Measurements from ENCODE around the gene MDFIC2. TPM values are rescaled to one million over a fixed set of nuclear protein-coding genes. Genes with fewer than 3 reads are reported as not detected.
"Not testable (repeated sequence)": the region's sequence is repeated elsewhere in the genome, so short reads cannot be mapped to it uniquely, and the experiment has no call there.

Gene MDFIC2
- total RNA-seq, 1 experiment from 2014 or later, result not detected

DNA sequence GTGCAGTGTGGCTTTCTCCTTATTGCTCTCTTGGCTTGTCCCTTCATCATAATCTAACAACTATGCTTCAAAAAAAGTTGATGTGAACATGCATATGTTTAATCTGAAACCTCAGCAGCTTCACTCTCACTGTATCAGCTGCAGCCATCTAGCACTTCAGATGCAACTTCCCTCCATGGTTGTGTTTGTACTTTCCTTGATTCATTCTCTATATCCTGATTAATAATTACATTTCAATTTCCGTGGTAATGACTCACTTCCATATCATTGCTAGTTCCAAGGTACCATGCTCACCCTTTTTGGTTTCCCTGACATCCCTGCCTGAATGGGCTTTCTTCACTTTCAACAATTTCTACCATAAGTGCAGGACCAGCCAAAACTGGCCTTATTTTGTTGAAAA, 51.2 kb downstream of the MDFIC2 start:
- peak; percentile 65 for DNase-seq (ENCODE audit: low read depth)

DNA sequence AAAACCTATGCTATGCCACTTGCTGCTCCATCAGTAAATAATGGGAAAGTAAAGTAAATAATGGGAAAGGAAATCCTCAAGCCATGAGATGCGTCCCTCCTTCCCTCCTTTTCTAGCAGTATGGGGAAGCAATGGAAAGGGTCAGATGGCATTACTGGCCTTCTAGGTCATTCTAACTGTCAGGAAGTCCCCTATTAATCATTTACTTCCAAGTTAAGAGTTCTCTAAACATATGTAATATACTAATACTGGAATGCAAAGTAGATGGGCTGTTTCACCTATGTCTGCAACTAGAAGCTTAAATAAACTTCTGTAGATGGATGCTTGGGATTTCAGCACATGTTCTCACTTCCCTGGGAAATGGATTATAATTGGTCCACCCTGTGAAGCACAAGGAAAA, 55.9 kb downstream of the MDFIC2 start:
- no peak for DNase-seq (ENCODE audit: low read depth)

DNA sequence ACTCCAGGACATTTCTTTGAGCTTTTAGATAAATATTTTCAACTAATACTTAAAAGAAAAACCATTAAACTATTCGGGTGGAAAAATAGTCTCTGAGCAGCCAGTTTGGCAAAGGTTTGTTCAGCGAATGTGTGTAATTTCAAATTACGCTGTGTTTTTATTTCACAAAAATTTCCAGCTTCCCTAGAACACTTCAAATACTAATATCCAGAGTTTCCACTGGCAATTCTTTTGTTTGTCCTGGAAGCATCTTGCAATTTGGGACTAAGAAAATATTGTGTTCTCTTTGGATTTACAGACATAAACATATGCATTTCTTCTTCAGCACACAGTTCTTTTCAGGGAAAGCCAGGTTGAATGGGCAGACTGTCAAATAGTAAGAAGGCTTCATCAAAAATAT, 61.9 kb downstream of the MDFIC2 start:
- DNase-seq (ENCODE audit: low read depth), result no peak

DNA sequence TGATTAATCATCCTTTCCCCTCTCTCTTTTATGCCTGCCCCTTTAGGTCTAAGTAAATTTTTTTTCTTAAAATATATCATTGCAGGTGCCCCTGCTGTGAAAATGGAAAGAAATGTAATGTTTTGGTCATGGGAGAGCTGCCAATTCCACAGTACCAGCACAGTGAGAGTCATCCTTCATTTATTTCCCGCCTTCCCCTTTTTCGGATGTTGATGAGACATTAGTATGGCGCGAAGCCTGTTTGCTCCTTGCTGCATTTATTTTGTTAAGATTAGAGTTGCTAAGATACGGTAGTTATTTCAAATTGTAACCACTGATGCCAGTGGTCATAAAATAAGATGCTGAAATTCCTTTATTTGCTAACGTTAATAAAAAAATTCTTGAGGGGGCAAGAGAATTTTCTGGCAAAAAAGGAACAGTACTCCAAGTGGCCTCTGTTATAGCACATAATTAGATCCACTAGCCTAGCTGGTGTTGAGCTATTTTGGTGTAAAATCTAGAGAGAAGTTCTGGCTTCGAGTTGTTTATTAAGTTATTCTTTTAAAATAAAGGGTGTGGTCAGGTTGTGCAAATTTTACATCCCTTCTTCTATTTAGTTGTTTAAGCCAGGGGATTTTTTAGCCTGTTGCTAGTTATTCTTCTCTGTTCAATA, 62.8 kb downstream of the MDFIC2 start:
- peak; percentile 85 for DNase-seq (ENCODE audit: low read depth)

DNA sequence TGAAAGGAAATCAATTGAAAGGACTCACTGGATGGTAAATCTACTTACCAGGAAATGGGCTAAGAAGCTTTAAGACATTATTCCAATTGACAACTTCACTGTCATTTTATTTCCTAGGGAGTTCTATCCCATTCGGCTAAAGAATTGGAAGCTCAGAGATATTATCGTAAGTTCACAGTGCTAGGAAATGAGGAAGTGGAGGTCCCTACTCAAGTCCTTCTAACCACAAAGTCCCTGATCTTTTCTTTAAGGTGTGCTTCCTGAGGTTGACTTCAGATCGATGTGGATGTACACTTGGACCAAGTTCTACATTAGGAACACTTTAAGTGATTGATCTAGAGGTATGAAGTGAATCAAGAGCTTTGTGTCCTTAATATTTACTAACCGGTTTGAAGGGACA, 63.6 kb downstream of the MDFIC2 start:
- no peak for DNase-seq (ENCODE audit: low read depth)

DNA sequence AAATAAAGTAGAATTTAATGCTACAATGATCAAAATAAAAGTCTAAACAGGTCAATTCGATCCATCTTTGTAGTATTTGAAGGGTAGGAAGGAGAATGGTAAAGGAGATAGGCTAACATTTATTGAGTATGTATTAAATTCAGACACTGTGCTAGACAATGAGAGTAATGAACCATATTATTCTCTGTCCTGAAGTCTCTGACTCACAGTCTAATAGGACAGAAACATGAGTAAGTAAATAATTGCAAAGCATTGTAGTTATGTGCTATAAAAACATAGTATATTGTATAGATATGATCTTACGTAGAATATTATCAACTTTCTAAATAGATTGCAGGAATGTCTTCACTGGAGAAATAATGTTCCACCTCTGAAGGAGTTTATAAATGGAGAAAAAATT, 64.5 kb downstream of the MDFIC2 start:
- DNase-seq (ENCODE audit: low read depth), result no peak

DNA sequence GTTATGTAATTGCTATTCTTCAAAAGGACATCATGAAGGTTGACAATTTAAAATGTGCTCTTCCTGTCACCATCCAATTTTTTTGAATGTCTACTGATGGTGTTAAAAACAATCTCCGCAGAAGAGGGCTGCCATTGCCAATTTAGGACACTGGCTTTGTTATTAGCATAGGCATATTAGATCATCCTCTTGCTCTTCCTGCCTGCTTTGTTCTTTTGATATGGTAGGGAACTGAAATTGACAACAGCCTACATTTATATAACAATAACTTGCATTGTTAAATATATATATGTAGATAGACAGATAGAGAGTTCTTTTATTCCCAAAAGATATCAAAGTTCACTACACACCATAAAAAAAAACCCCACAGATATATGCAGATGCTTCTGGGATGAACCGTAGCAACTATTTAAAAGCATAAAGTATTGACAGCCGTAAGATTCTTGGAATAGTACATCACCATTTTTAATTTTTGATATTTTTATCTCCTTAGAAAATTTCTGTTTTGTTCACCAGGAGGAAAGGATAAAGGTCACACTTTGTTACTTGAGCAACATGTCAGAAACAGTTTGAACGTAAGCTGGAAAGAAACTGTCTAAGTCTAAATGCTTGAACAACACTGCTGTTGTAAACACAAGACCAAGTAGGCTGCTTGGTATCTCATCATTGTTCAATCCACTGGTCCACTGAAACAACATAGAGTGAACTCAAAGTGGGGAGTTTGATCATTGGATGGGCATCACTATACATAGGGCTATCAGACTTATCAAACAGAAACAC, 66.5 kb downstream of the MDFIC2 start:
- no peak for DNase-seq (ENCODE audit: low read depth)

DNA sequence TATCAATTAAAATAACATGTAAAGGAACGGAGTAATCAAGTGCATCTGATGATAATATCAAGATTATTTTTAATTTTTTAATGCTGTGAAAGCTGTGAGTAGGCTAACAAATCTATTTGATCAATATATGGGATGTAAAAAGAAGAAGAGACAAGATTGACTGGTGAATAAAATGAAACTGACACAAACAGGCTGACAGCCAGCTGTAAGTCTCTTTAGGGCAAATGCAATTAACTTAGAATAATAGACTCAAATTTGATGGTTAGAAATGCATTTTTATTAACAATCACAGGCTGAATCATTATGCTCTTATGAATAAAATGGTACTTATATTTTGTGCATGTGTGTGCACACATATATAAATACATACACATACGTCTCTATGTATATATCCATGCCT, 68.0 kb downstream of the MDFIC2 start:
- DNase-seq (ENCODE audit: low read depth), result no peak

DNA sequence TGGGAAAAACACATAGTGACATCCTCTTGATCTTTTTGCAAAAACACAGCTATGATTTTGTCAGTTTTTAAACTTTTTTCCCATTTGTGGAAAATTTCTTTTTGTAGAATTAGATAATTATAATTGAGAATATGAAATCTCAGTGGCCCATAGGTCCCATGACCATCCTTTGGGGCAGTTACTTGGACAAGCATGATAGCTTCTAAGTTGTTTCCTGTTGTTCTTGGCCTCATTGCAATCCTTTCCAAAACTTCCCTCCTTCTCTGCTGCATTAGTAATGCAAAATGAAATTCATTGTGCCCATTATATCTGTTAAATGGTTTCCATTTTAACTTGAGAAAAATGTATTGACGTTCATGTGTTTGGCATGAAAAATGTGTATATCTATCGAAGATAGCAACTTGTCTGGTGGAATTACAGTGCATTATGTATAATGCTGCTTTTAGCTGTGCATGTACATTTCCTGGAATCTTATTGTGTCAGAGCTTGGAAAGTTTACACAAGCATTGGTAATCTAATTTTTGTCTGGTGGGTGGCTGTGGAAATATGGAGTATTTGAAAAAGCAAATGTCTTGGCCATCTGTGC, 70.0 kb downstream of the MDFIC2 start:
- DNase-seq (ENCODE audit: low read depth), result no peak

DNA sequence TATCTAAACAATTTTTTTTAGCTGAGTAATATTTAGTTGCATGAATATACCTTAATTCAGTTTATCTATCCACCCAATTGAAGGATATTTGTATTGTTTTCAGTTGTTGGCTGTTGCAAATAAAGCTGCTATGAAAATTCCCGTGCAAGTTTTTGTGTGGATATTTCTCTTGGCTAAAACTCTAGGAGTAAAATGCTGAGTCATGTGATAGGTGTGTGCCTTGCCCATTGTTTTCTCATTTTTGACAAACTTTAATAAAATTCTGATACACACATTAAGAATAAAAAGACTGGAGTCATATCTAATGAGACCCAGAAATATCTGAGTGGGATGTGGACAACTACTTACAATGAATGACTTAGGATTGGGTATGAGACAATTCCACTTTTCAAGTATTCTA, 78.6 kb downstream of the MDFIC2 start:
- no peak for DNase-seq (ENCODE audit: low read depth)

DNA sequence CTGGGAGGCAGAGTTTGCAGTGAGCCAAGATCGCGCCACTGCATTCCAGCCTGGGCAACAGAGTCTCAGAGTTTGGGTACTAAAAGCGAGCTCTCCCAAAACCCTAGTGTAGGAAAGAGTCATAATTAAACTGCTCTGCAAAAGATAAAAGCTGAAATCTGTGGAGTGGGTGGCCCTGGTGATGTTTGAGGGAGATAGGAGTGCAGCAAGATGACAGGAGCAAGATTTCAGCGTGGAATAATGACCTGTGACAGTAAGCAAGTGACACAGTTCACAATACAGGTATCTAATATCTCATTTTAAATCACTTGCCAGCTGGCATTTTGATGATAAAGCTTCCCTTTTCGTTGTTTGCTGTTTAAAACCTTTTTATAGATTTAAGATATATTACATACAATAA, 79.3 kb downstream of the MDFIC2 start:
- no peak for DNase-seq (ENCODE audit: low read depth)

DNA sequence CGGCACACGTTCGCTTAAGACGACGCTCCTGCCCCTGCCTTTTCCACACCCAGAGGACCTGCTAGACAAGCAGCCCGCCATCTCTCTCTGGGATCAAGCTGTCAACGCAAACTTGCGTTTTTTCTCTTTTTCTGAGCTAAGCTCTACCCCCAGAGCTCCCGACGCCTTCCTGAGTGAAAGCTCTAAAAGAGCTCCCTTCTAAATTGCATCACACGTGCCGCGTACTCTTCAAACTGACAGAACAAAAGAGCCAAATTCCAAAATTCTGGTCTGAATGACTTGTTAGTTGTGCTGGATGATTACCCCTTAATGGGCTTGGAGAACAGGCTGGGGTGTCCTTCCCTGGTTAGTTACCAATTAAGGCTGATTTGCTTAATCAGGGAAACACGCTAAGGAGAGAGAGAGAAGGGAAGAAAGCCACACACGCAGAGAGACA, 81.2 kb downstream of the MDFIC2 start:
- no peak for DNase-seq (ENCODE audit: low read depth)

DNA sequence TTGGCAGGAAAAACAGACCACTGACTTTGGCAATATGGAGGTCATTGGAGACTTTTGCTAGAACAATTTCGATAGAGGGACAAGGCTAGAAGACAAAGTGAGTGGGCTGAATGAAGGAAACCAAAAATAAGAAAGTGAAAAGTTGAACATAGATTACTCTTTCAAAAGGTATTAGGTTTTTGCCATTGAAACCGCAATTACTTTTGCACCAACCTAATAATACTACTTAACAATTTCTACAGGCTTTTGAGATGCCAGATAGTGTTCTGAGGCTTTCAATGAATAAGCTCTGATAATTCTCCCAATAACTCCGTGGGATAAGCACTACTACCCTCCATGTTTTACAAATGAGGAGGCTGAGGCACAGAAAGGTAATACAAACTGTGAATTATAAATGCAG, 85.0 kb downstream of the MDFIC2 start:
- no peak for DNase-seq (ENCODE audit: low read depth)

DNA sequence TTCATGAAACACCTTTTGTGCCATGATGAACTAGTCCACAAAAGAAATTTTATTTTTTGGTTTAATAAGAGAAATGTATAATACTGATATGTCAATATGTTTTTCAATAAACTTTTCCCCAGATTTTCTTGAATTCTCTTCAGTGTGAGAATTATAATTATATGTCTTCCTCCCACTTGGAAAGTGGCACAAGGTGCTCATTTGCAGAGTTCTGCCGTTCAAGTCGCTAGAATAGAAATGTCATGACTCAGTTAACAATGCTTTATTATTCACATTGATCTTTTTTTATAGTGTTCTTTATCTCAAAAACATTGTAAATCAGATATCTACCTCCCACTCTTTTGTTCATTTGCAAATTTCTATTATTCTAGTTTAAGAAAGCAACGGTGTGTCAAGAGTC, 87.3 kb downstream of the MDFIC2 start:
- DNase-seq (ENCODE audit: low read depth), result no peak

DNA sequence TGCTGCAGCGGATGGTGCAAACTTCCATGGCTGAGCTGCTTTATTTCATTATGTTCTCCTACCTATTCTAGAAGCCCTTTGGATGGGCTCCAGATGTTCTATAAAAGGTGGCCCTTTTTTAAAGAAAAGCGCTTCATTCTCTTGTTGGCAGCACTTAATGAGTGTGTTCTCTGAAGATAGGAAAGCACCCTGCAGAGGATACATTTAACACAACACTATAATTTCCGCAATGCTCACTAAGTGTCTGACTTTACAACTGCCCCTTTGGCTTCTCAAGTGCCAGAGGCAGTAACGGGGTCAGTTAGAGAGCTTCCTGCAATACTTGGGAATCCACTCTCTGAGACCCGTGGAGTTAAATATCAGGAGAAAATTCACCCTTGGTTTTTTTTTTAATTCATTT, 88.1 kb downstream of the MDFIC2 start:
- DNase-seq (ENCODE audit: low read depth), result no peak

DNA sequence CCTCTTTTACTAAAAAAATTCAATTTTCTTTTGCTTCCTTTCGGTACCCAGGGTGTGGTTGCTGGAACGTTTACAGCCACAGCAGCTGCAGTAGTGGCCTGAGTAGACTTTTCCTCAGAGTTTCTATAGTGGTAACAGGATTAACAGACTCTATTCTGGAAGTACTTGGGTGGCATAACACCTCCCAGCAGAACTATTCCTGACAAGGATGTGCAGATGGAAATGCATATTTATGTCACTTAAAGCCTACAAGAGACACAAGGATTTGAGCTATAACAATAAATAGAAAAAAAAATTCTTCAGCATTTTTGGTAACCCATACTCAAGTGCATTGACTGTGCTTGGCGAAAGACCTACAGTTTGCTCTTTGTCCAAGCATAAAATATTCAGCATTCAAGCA, 94.0 kb downstream of the MDFIC2 start:
- no peak for DNase-seq (ENCODE audit: low read depth)

DNA sequence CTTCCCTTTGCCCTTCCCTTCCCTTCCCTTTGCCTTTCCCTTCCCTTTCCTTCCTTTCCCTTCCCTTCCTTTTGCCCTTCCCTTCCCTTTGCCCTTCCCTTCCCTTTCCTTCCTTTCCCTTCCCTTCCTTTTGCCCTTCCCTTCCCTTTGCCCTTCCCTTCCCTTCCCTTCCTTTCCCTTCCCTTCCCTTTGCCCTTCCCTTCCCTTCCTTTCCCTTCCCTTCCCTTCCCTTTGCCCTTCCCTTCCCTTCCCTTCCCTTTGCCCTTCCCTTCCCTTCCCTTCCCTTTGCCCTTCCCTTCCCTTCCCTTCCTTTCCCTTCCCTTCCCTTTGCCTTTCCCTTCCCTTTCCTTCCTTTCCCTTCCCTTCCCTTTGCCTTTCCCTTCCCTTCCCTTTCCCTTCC, 101.2 kb downstream of the MDFIC2 start:
- not testable (repeated sequence) for DNase-seq (ENCODE audit: low read depth)

DNA sequence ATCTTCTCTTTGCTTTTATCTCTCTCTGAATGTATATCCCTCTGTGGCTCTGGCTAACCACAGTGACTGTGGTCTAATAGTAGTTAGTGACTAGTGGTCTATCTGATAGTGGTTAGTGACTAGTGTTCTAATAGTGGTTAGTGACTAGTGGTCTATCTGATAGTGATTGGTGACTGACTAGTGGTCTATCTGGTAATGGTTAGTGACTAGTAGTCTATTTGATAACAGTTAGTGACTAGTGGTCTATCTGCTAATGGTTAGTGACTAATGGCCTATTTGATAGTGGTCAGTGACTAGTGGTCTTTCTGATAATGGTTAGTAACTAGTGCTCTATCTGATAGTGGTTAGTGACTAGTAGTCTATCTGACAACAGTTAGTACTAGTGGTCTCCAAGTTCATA, 110.5 kb downstream of the MDFIC2 start:
- no peak for DNase-seq (ENCODE audit: low read depth)

DNA sequence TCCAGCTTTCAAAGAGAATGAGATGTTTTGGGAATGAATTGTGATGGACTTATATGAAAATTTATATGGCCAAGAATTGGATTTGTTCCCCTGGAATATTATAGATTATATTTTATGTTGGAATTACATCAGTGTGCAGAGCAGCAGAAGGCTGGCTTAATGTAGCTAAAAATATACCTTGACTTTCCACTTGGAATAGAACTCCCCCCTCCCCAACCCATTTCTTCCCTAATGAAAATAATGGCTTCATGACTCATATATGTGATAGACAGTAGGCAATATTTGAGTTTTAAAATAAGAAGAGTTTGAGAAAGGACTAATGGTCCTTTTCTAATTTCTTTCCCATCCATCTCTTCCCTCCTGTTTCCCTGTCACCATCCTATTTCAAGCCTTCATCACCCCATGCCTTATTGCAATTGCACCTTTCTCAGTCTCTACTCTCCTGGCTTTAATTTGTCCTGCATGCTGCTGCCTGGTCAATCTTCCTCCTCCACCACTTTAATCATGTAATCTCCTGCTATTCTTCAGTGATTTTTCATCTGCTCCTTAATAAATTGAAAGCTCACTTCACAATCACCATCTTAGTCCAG, 122.5 kb downstream of the MDFIC2 start:
- no peak for DNase-seq (ENCODE audit: low read depth)

DNA sequence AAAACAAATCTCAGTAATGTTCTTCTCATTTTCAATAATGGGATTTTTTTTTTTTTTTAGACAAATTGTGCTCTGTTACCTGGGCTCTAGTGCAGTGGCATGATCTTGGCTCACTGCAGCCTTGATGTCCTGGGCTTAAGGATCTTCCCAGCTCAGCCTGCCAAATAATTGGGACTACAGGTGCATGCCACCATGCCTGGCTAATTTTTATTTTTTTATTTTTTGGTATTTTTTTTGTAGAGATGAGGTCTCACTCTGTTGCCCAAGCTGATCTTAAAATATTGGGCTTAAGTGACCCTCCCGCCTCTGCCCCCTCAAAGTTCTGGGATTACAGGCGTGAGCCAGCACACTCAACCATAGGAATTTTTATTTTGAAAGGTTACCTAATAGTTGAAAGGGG, 126.2 kb downstream of the MDFIC2 start:
- DNase-seq (ENCODE audit: low read depth), result no peak

DNA sequence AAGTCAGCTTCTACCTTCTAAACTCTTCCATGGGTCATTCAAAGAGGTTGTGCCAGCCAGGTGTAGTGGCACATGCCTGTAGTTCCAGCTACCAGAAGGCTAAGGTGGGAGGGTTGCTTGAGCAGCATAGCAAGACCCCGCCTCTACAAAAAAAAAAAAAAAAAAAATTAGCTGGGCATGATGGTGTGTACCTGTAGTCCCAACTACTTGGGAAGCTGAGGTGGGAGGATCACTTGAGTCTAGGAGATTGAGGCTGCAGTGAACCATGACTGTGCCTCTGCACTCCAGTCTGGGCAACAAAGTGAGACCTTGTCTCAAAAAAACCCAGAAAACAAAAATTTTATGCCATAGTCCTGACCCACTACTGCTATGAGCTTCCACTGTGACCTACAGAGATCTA, 126.8 kb downstream of the MDFIC2 start:
- no peak for DNase-seq (ENCODE audit: low read depth)

DNA sequence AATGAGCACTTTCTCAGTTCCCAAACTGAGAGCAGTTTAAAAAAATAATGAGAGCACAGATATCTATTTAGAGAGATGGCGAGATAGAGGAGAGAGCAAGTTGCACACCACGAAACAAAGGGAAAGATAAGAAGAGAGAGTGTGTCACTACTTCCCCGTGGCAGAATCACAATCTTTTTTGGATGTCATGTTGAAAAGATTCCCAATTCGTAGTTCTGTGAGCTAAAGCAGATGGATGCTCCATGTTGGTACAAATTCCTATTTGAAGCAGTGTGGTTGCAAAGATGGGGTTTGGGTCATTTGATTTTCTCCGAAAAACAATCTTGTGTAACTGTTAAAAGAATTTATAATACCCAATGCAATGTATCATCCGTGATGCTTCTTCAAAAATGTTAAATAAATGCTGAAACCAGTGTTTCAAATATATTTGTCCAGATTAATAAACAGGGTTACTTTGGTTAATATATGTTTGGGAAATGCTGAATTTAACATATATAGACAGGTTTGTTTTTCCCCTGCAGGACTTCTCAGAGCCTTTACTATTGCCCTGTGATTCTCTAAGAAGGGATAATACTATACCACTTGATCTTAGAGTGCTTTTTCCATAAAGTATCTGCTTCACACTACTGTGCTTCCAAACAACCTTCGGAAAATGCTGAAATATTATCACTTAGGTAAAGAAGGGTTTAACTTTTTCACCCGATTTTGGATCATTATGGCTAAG, 128.5 kb downstream of the MDFIC2 start:
- no peak for DNase-seq (ENCODE audit: low read depth)

All from HT1080 (cell line).